ENCODE measurements around the gene TTLL5. TPM values are rescaled to one million over a fixed set of nuclear protein-coding genes. Genes with fewer than 3 reads are reported as not detected.
A peak's percentile ranks its signal among the peaks of the same experiment; 100 is the strongest.

Gene TTLL5
- total RNA-seq, 8 experiments from 2014 or later, result 10.7 to 35.7 (median 17.2) TPM

- peak in 5 of 8 experiments; percentile 53 to 96 (median 78) for ATAC-seq (replicated peaks in 6 of 8)
- WGBS, 10 experiments, result 20 to 92% methylated on average over 1 to 2 of the region's 5 CpGs; no CpG with 5 or more reads in 8 of the 10 experiments
- in situ Hi-C loops (cut with MboI; ENCODE audit: low pct_unique_long_range_greater_than_20kb in 2 of 9, low sequenced_read_pairs in 9 of 9, unreplicated experiment in 9 of 9), result no loop called here
- Histone ChIP-seq H3K4me1 (replicated peaks in 1 of 2) (peaks cover 4 to 14% of the 10 kb centered on the region in 2 donors), H3K27ac (peak overlapping the region in 1 of 2 donors; percentile 4), H3K4me3 (no peak overlapping the region)
Observed at GRCh38 chr14:75803765-75804164, 142.7 kb downstream of the TTLL5 start.

GRCh38 chr14:75804570-75805275 is 143.7 kb downstream of the TTLL5 start:
- WGBS, 10 experiments, result 36 to 95% (median 79%) methylated on average over 1 to 2 of the region's 2 CpGs; no CpG with 5 or more reads in 2 of the 10 experiments
- ATAC-seq (replicated peaks in 6 of 8), result peak in 2 of 8 experiments; percentile 34 to 51
- in situ Hi-C loops (cut with MboI; ENCODE audit: low pct_unique_long_range_greater_than_20kb in 2 of 9, low sequenced_read_pairs in 9 of 9, unreplicated experiment in 9 of 9), result no loop called here
- no peak overlapping the region for H3K27ac ChIP-seq
- no peak overlapping the region for H3K4me3 ChIP-seq
- peaks cover 4 to 14% of the 10 kb centered on the region in 2 donors for H3K4me1 ChIP-seq (replicated peaks in 1 of 2)

- no peak overlapping the region for H3K27ac ChIP-seq
- H3K4me1 ChIP-seq (replicated peaks in 1 of 2), result peaks cover 4 to 14% of the 10 kb centered on the region in 2 donors
- no peak for ATAC-seq (replicated peaks in 6 of 8)
- H3K4me3 ChIP-seq, result no peak overlapping the region
- in situ Hi-C loops (cut with MboI; ENCODE audit: low pct_unique_long_range_greater_than_20kb in 2 of 9, low sequenced_read_pairs in 9 of 9, unreplicated experiment in 9 of 9), result no loop called here
Observed at GRCh38 chr14:75805646-75806045, 144.6 kb downstream of the TTLL5 start.

- 80 to 100% (median 100%) methylated on average over 1 to 2 of the region's 2 CpGs; no CpG with 5 or more reads in 4 of the 10 experiments for WGBS, 10 experiments
- in situ Hi-C loops (cut with MboI; ENCODE audit: low pct_unique_long_range_greater_than_20kb in 2 of 9, low sequenced_read_pairs in 9 of 9, unreplicated experiment in 9 of 9), result no loop called here
- Histone ChIP-seq H3K4me3 (no peak overlapping the region), H3K4me1 (replicated peaks in 1 of 2) (peaks cover 4 to 14% of the 10 kb centered on the region in 2 donors), H3K27ac (no peak overlapping the region)
- ATAC-seq (replicated peaks in 6 of 8), result no peak
Observed at GRCh38 chr14:75806352-75806832, 145.3 kb downstream of the TTLL5 start.

- in situ Hi-C loops (cut with MboI; ENCODE audit: low pct_unique_long_range_greater_than_20kb in 2 of 9, low sequenced_read_pairs in 9 of 9, unreplicated experiment in 9 of 9), result no loop called here
- peaks cover 4 to 10% of the 10 kb centered on the region in 2 donors for H3K4me1 ChIP-seq (replicated peaks in 1 of 2)
- no peak overlapping the region for H3K27ac ChIP-seq
- H3K4me3 ChIP-seq, result no peak overlapping the region
- ATAC-seq (replicated peaks in 6 of 8), result no peak
- WGBS, 10 experiments, result 60 to 100% (median 89%) methylated on average over 2 to 6 of the region's 6 CpGs; no CpG with 5 or more reads in 1 of the 10 experiments
Observed at GRCh38 chr14:75807667-75808360, 146.8 kb downstream of the TTLL5 start.

- Histone ChIP-seq H3K4me1 (replicated peaks in 1 of 2) (no peaks in the 10 kb centered on the region), H3K4me3 (no peak overlapping the region), H3K27ac (no peak overlapping the region)
- 56 to 93% (median 79%) methylated on average over 1 to 7 of the region's 7 CpGs for WGBS, 10 experiments
- in situ Hi-C loops (cut with MboI; ENCODE audit: low pct_unique_long_range_greater_than_20kb in 2 of 9, low sequenced_read_pairs in 9 of 9, unreplicated experiment in 9 of 9), result no loop called here
- no peak for ATAC-seq (replicated peaks in 6 of 8)
Observed at GRCh38 chr14:75811136-75811829, 150.2 kb downstream of the TTLL5 start.

GRCh38 chr14:75811872-75812499 is 150.9 kb downstream of the TTLL5 start:
- in situ Hi-C loops (cut with MboI; ENCODE audit: low pct_unique_long_range_greater_than_20kb in 2 of 9, low sequenced_read_pairs in 9 of 9, unreplicated experiment in 9 of 9), result no loop called here
- Histone ChIP-seq H3K4me3 (no peak overlapping the region), H3K27ac (no peak overlapping the region), H3K4me1 (replicated peaks in 1 of 2) (no peaks in the 10 kb centered on the region)
- peak in 2 of 8 experiments; percentile 32 to 74 for ATAC-seq (replicated peaks in 6 of 8)
- 16 to 81% (median 63%) methylated on average over 1 to 7 of the region's 7 CpGs for WGBS, 10 experiments

GRCh38 chr14:75812622-75813021 is 151.6 kb downstream of the TTLL5 start:
- no peak overlapping the region for H3K27ac ChIP-seq
- 25 to 80% (median 61%) methylated on average over 1 to 3 of the region's 4 CpGs; no CpG with 5 or more reads in 2 of the 10 experiments for WGBS, 10 experiments
- peak in 3 of 8 experiments; percentile 65 to 89 (median 68) for ATAC-seq (replicated peaks in 6 of 8)

GRCh38 chr14:75820761-75821160 is 159.7 kb downstream of the TTLL5 start:
- Histone ChIP-seq H3K4me1 (replicated peaks in 1 of 2) (no peaks in the 10 kb centered on the region), H3K27ac (no peak overlapping the region), H3K4me3 (no peak overlapping the region)
- in situ Hi-C loops (cut with MboI; ENCODE audit: low pct_unique_long_range_greater_than_20kb in 2 of 9, low sequenced_read_pairs in 9 of 9, unreplicated experiment in 9 of 9), result no loop called here
- no peak for ATAC-seq (replicated peaks in 6 of 8)
- 93 to 100% (median 94%) methylated on average over 2 to 4 of the region's 4 CpGs; no CpG with 5 or more reads in 3 of the 10 experiments for WGBS, 10 experiments

More at GRCh38 chr14:75812622-75813021, 151.6 kb downstream of the TTLL5 start:
- Histone ChIP-seq H3K4me1 (replicated peaks in 1 of 2) (no peaks in the 10 kb centered on the region), H3K4me3 (no peak overlapping the region)
- in situ Hi-C loops (cut with MboI; ENCODE audit: low pct_unique_long_range_greater_than_20kb in 2 of 9, low sequenced_read_pairs in 9 of 9, unreplicated experiment in 9 of 9), result no loop called here

GRCh38 chr14:75821831-75822521 is 160.9 kb downstream of the TTLL5 start:
- no peak overlapping the region for H3K27ac ChIP-seq
- WGBS, 10 experiments, result 0 to 100% (median 80%) methylated on average over 1 to 2 of the region's 2 CpGs; no CpG with 5 or more reads in 1 of the 10 experiments
- ATAC-seq (replicated peaks in 6 of 8), result peak in 1 of 8 experiments; percentile 26

GRCh38 chr14:75822522-75823141 is 161.6 kb downstream of the TTLL5 start:
- no peak overlapping the region for H3K27ac ChIP-seq
- ATAC-seq (replicated peaks in 6 of 8), result peak in 2 of 8 experiments; percentile 74 to 93
- in situ Hi-C loops (cut with MboI; ENCODE audit: low pct_unique_long_range_greater_than_20kb in 2 of 9, low sequenced_read_pairs in 9 of 9, unreplicated experiment in 9 of 9), result no loop called here

More at GRCh38 chr14:75821831-75822521, 160.9 kb downstream of the TTLL5 start:
- no peaks in the 10 kb centered on the region for H3K4me1 ChIP-seq (replicated peaks in 1 of 2)
- H3K4me3 ChIP-seq, result no peak overlapping the region
- in situ Hi-C loops (cut with MboI; ENCODE audit: low pct_unique_long_range_greater_than_20kb in 2 of 9, low sequenced_read_pairs in 9 of 9, unreplicated experiment in 9 of 9), result no loop called here

GRCh38 chr14:75823334-75823733 is 162.3 kb downstream of the TTLL5 start:
- ATAC-seq (replicated peaks in 6 of 8), result no peak
- in situ Hi-C loops (cut with MboI; ENCODE audit: low pct_unique_long_range_greater_than_20kb in 2 of 9, low sequenced_read_pairs in 9 of 9, unreplicated experiment in 9 of 9), result no loop called here
- 13 to 100% (median 80%) methylated on average over 1 to 4 of the region's 4 CpGs; no CpG with 5 or more reads in 2 of the 10 experiments for WGBS, 10 experiments
- H3K4me1 ChIP-seq (replicated peaks in 1 of 2), result no peaks in the 10 kb centered on the region
- no peak overlapping the region for H3K4me3 ChIP-seq
- no peak overlapping the region for H3K27ac ChIP-seq

More at GRCh38 chr14:75822522-75823141, 161.6 kb downstream of the TTLL5 start:
- WGBS, 10 experiments, result 0 to 100% (median 78%) methylated on average over 1 to 7 of the region's 7 CpGs
- Histone ChIP-seq H3K4me3 (no peak overlapping the region), H3K4me1 (replicated peaks in 1 of 2) (no peaks in the 10 kb centered on the region)

Data from motor neuron (in vitro differentiated cells).